HepG2 (cell line): ENCODE results near the gene MRPL58. TPM values are rescaled to one million over a fixed set of nuclear protein-coding genes. Genes with fewer than 3 reads are reported as not detected.
A peak's percentile ranks its signal among the peaks of the same experiment; 100 is the strongest.

Experiments used
- ATAC-seq: fragments of 200-7000 bp; cut with Tn5 transposase; 3 replicates; pipeline ENCODE4 v1.9.1; 2020; ENCODE audit warnings: mild to moderate bottlenecking, moderate library complexity
- BruUV-seq: library from RNA; stranded (reverse); fragments of 400-500 nt; replicated peaks from 2 replicates; lab custom pipeline; 2021; lab: Mats Ljungman, UMichigan
- CTCF ChIA-PET: fragments of 300-600 bp; formaldehyde crosslinking; extraction: SDS; loops from one replicate; lab custom pipeline; 2021; ENCODE audit warnings: low total read pairs, inconsistent platforms, low intra/inter-chr PET ratio; lab: Yijun Ruan, JAX
- POLR2A ChIA-PET: fragments of 350-600 bp; sonication (Branson Sonifier 250); formaldehyde crosslinking; loops from one replicate; lab custom pipeline; 2020; ENCODE audit warnings: antibody characterized with exemption, inconsistent platforms; lab: Yijun Ruan, JAX
- DNase-seq: peaks from one replicate; pipeline ENCODE4 v3.0.0-alpha.2; 2015; ENCODE audit warnings: low spot score
- FAIRE-seq: peaks from 3 replicates; lab custom pipeline; 2011; peaks lifted over from hg19 to GRCh38; lab: Jason Lieb, UNC
- H2AFZ ChIP-seq: one replicate; pipeline ENCODE4 v1.6.1; 2011; ENCODE audit warnings: low read length, inconsistent platforms
- H3K27ac ChIP-seq: fragments of 300-600 bp; 3 replicates; pipeline ENCODE4 v1.8.0; 2011; ENCODE audit warnings: mixed run types, mild to moderate bottlenecking, mixed read lengths, low read length, inconsistent platforms; ENCODE audit not compliant: insufficient read depth; ENCODE audit errors: extremely low read length
- H3K27me3 ChIP-seq, 2 experiments: fragments of 200-600 bp in 1 of 2; 2 replicates in 1 of 2; 3 replicates in 1 of 2; pipeline versions ENCODE4 v1.6.0 to v1.8.0; 2011; ENCODE audit warnings: low read length in 2 of 2, mild to moderate bottlenecking in 2 of 2, moderate library complexity in 2 of 2, inconsistent platforms in 1 of 2; ENCODE audit not compliant: insufficient read depth in 2 of 2, control insufficient read depth in 1 of 2
- H3K36me3 ChIP-seq, 2 experiments: fragments of 200-600 bp in 1 of 2; replicated peaks in 1 of 2; 2 replicates in 1 of 2; 3 replicates in 1 of 2; pipeline versions ENCODE4 v1.5.1 to v1.8.0; 2011; ENCODE audit warnings: low read length in 2 of 2, inconsistent platforms in 1 of 2; ENCODE audit not compliant: insufficient read depth in 2 of 2, control insufficient read depth in 1 of 2
- H3K4me1 ChIP-seq: 2 replicates; pipeline ENCODE4 v1.5.1; 2012; ENCODE audit warnings: low read length, inconsistent platforms; ENCODE audit not compliant: insufficient read depth
- H3K4me2 ChIP-seq: 2 replicates; pipeline ENCODE4 v1.6.0; 2011; ENCODE audit warnings: low read depth, low read length, inconsistent platforms
- H3K4me3 ChIP-seq, 3 experiments: fragments of 200-600 bp in 1 of 3; sonication (generic), shearing (Covaris generic) in 1 of 3; replicated peaks in 1 of 3; 2 replicates each; pipeline ENCODE4 v1.5.1; 2011 to 2016; ENCODE audit warnings: low read length in 3 of 3, inconsistent platforms in 2 of 3, low read depth in 2 of 3, mild to moderate bottlenecking in 2 of 3, control low read depth in 1 of 3, mixed read lengths in 1 of 3; ENCODE audit not compliant: insufficient read depth in 1 of 3
- H3K79me2 ChIP-seq: one replicate; pipeline ENCODE4 v1.6.1; 2011; ENCODE audit warnings: low read length, inconsistent platforms; ENCODE audit not compliant: insufficient read depth
- H3K9ac ChIP-seq: 2 replicates; pipeline ENCODE4 v1.6.0; 2011; ENCODE audit warnings: mild to moderate bottlenecking, low read depth, low read length, inconsistent platforms; ENCODE audit not compliant: insufficient read depth
- H3K9me3 ChIP-seq: 2 replicates; pipeline ENCODE4 v1.5.1; 2012; ENCODE audit warnings: mild to moderate bottlenecking, low read length
- H4K20me1 ChIP-seq: 2 replicates; pipeline ENCODE4 v1.6.0; 2011; ENCODE audit warnings: inconsistent platforms, mild to moderate bottlenecking, low read length, moderate library complexity; ENCODE audit not compliant: insufficient read depth
- ATRX ChIP-seq: sonication (generic); formaldehyde crosslinking; IDR thresholded peaks from 2 replicates; pipeline ENCODE4 v1.4.0; 2020; ENCODE audit warnings: missing genetic modification reagents, borderline replicate concordance
- CBFB ChIP-seq: sonication (generic); formaldehyde crosslinking; IDR thresholded peaks from 2 replicates; pipeline ENCODE4 v1.4.0; 2020; ENCODE audit warnings: missing genetic modification reagents
- CSRNP1 ChIP-seq: sonication (generic); formaldehyde crosslinking; IDR thresholded peaks from 2 replicates; pipeline ENCODE4 v1.8.1; 2023; ENCODE audit warnings: mild to moderate bottlenecking, missing genetic modification reagents
- DPF2 ChIP-seq: sonication (generic); formaldehyde crosslinking; IDR thresholded peaks from 2 replicates; pipeline ENCODE4 v1.4.0; 2020; ENCODE audit warnings: mild to moderate bottlenecking, low read depth, missing genetic modification reagents, borderline replicate concordance
- GABPA ChIP-seq, 2 experiments: IDR thresholded peaks; 2 replicates each; pipeline ENCODE4 v1.6.1; 2011 to 2016; ENCODE audit warnings: low read depth in 2 of 2, low read length in 1 of 2, missing biosample characterization in 1 of 2, missing genetic modification characterization in 1 of 2
- KAT8 ChIP-seq: IDR thresholded peaks from 2 replicates; pipeline ENCODE4 v1.6.1; 2016; ENCODE audit warnings: missing genetic modification reagents, missing compliant biosample characterization
- MATR3 ChIP-seq: sonication (generic); formaldehyde crosslinking; IDR thresholded peaks from 2 replicates; pipeline ENCODE4 v1.4.0; 2020; ENCODE audit warnings: missing genetic modification reagents
- PPARG ChIP-seq: conservative IDR thresholded peaks from 2 replicates; pipeline ENCODE4 v1.6.1; 2016; ENCODE audit warnings: missing biosample characterization, missing genetic modification reagents
- PRMT3 ChIP-seq: sonication (generic); formaldehyde crosslinking; IDR thresholded peaks from 2 replicates; pipeline ENCODE4 v1.8.1; 2022; ENCODE audit warnings: low read depth, mild to moderate bottlenecking, moderate library complexity, missing genetic modification reagents, borderline replicate concordance
- SAFB2 ChIP-seq: sonication (generic); formaldehyde crosslinking; IDR thresholded peaks from 2 replicates; pipeline ENCODE4 v1.5.1; 2020; ENCODE audit warnings: missing genetic modification reagents, low read depth, mild to moderate bottlenecking, borderline replicate concordance
- SALL1 ChIP-seq: sonication (generic); formaldehyde crosslinking; IDR thresholded peaks from 2 replicates; pipeline ENCODE4 v1.8.0; 2022; ENCODE audit warnings: mild to moderate bottlenecking, missing genetic modification reagents
- SRY ChIP-seq: sonication (generic); formaldehyde crosslinking; IDR thresholded peaks from 2 replicates; pipeline ENCODE4 v1.8.0; 2022; ENCODE audit warnings: mild to moderate bottlenecking, missing genetic modification reagents
- ZBTB38 ChIP-seq: sonication (generic); formaldehyde crosslinking; IDR thresholded peaks from 2 replicates; pipeline ENCODE4 v1.5.1; 2020; ENCODE audit warnings: mild to moderate bottlenecking, missing genetic modification reagents
- ZNF441 ChIP-seq: sonication (generic); formaldehyde crosslinking; IDR thresholded peaks from 2 replicates; pipeline ENCODE4 v1.7.0; 2021; ENCODE audit warnings: missing genetic modification reagents, borderline replicate concordance
- ZXDC ChIP-seq: sonication (generic); formaldehyde crosslinking; IDR thresholded peaks from 2 replicates; pipeline ENCODE4 v1.5.0; 2020; ENCODE audit warnings: mild to moderate bottlenecking, missing genetic modification reagents
- WGBS: methylation state at CpG from one replicate; pipeline ENCODE4 v1.1.6; 2017; ENCODE audit warnings: low lambda C conversion rate; 5-methylcytosine and 5-hydroxymethylcytosine counted together
- in situ Hi-C: cut with HindIII; loops from 2 replicates; pipeline ENCODE4 v1.10.0; 2017; ENCODE audit warnings: low pct_unique_long_range_greater_than_20kb; ENCODE audit not compliant: extremely low pct_ligation_motif_present
- intact Hi-C: fragments of 100-400 bp; cut with micrococcal nuclease; formaldehyde crosslinking; loops from one replicate; pipeline ENCODE4 v1.10.0; 2022; ENCODE audit not compliant: unreplicated experiment
- polyA plus RNA-seq, 8 experiments: library from polyadenylated mRNA; depleted of rRNA in 3 of 8; stranded (reverse) in 7 of 8; unstranded in 1 of 8; fragments of >200 nt; fragmentation: Illumina TruSeq in 4 of 8; extraction: Trizol in 4 of 8; gene quantifications; 2 replicates each; pipeline versions ENCODE4 v1.2.1 to v1.2.3, GENCODE V29; 2011 to 2016; ENCODE audit warnings: low read depth in 4 of 8, missing spikeins in 1 of 8, mixed read lengths in 1 of 8; ENCODE audit not compliant: insufficient read depth in 1 of 8
- total RNA-seq, 5 experiments: library from RNA; depleted of rRNA; stranded (reverse); fragments of >200 nt; fragmentation: Illumina TruSeq; extraction: Trizol; gene quantifications; 2 replicates each; pipeline ENCODE4 v1.2.3, GENCODE V29; 2016; ENCODE audit warnings: low read depth in 1 of 5

MRPL58 gene
- total and polyA plus RNA-seq, 2 of the 13 experiments (the other 11 are each of a cell fraction or from before 2014, with no cell fraction given), result 44.9 to 68.9 TPM

- ChIA-PET POLR2A (interaction anchor here (0.7 to 4.1 kb wide), 9 partner anchors 11 to 705 kb away, joined by 3 to 77 read pairs (median 8); partner anchors contain the start of genes ATP5PD, FDXR, HID1 and KCTD2), CTCF (no interaction called here)
- H3K9ac ChIP-seq, result peak overlapping the region; percentile 90; the same call in 1 of the 2 replicates
- no peaks in the 10 kb centered on the region for H4K20me1 ChIP-seq
- BruUV-seq, result no TSS peak
- FAIRE-seq (no peak), ATAC-seq (no peak), DNase-seq (no peak)
- in situ Hi-C loops, result no loop called here
- H3K27me3 ChIP-seq, result no peaks in the 10 kb centered on the region; a peak in 2 of 5 replicates
- peak overlapping the region; percentile 98 for H3K4me2 ChIP-seq
- no peaks in the 10 kb centered on the region for H3K79me2 ChIP-seq
- WGBS, result 85% methylated on average over 27 of the region's 27 CpGs
- H3K27ac ChIP-seq, result peak overlapping the region; percentile 94
- H3K9me3 ChIP-seq, result no peaks in the 10 kb centered on the region
- H3K4me3 ChIP-seq, result peak overlapping the region in 2 of 3 experiments; percentile 71 to 93; a peak in 4 of 6 replicates
- peaks cover 19% of the 10 kb centered on the region for H3K4me1 ChIP-seq
- intact Hi-C loops, result no loop called here
- H3K36me3 ChIP-seq, result peaks cover 13 to 30% of the 10 kb centered on the region in 2 experiments
- H2AFZ ChIP-seq, result no peak overlapping the region
- TF ChIP-seq ZXDC (CRISPR knock-in tag) (no peak), ATRX (no peak), DPF2 (no peak), SALL1 (CRISPR knock-in tag) (no peak), GABPA (IDR thresholded peaks at IDR 0.05; ENCODE audit: low read depth, low read length) (no peak), GABPA (CRISPR knock-in tag; IDR thresholded peaks at IDR 0.05; ENCODE audit: low read depth) (no peak), SRY (CRISPR knock-in tag) (0 out of 2 replicates have a peak, but pooled peaks have one; percentile 12), PPARG (CRISPR knock-in tag) (no peak), ZNF441 (no peak; the same call in 1 of the 2 replicates), MATR3 (no peak), KAT8 (CRISPR knock-in tag) (no peak), CBFB (CRISPR knock-in tag) (no peak), PRMT3 (CRISPR knock-in tag) (no peak; the same call in 1 of the 2 replicates), ZBTB38 (CRISPR knock-in tag) (peak; percentile 95), CSRNP1 (CRISPR knock-in tag) (0 out of 2 replicates have a peak, but pooled peaks have one; percentile 11), SAFB2 (CRISPR knock-in tag) (no peak)
Measured at GRCh38 chr17:75036643-75037268, 24.3 kb downstream of the MRPL58 start.
